ENCODE data around the gene TTC38. TPM values are rescaled to one million over a fixed set of nuclear protein-coding genes. Genes with fewer than 3 reads are reported as not detected.
"Not testable (repeated sequence)": the region's sequence is repeated elsewhere in the genome, so short reads cannot be mapped to it uniquely, and the experiment has no call there.

The TTC38 gene
- total and polyA plus RNA-seq, 3 donors from 2014 or later = 15.7 to 44.2 (median 36.4) TPM

- no peak for TF ChIP-seq POLR2A (IDR thresholded peaks at IDR 0.05)
- no peak for TF ChIP-seq CTCF (IDR thresholded peaks at IDR 0.05)
- intact Hi-C loops (cut with DNase I; ENCODE audit: low total_unique reads) = loop anchor here (5.0 to 10.0 kb wide), 2 partner anchors 190 to 317 kb away; no protein-coding TSS in a partner anchor
- Histone ChIP-seq H3K36me3 (ENCODE audit: low read depth, missing control alignments) (no peaks in the 10 kb centered on the region), H3K27me3 (no peaks in the 10 kb centered on the region), H3K27ac (no peak overlapping the region), H3K4me1 (no peaks in the 10 kb centered on the region), H3K4me3 (no peak overlapping the region), H3K9me3 (no peaks in the 10 kb centered on the region)
- WGBS, 2 donors = 95 to 97% methylated on average over 8 of the region's 8 CpGs
- no peak for DNase-seq
Observed at GRCh38 chr22:46312056-46312455, 44.2 kb downstream of the TTC38 start.

GRCh38 chr22:46312848-46313247 is 45.0 kb downstream of the TTC38 start:
- not testable (repeated sequence) for H3K4me1 ChIP-seq; H3K9me3 ChIP-seq; DNase-seq; H3K36me3 ChIP-seq (ENCODE audit: low read depth, missing control alignments); H3K27me3 ChIP-seq; H3K4me3 ChIP-seq; H3K27ac ChIP-seq
- intact Hi-C loops (cut with DNase I; ENCODE audit: low total_unique reads) = loop anchor here (5.0 to 10.0 kb wide), 2 partner anchors 191 to 318 kb away; no protein-coding TSS in a partner anchor
- 89 to 97% methylated on average over 1 to 2 of the region's 2 CpGs for WGBS, 2 donors

GRCh38 chr22:46315976-46316375 is 48.2 kb downstream of the TTC38 start:
- Histone ChIP-seq H3K9me3 (no peaks in the 10 kb centered on the region), H3K27ac (no peak overlapping the region), H3K36me3 (ENCODE audit: low read depth, missing control alignments) (no peaks in the 10 kb centered on the region), H3K4me3 (no peak overlapping the region), H3K4me1 (peaks cover 11% of the 10 kb centered on the region), H3K27me3 (no peaks in the 10 kb centered on the region)
- no peak for DNase-seq
- 89 to 91% methylated on average over 12 of the region's 12 CpGs for WGBS, 2 donors
- intact Hi-C loops (cut with DNase I; ENCODE audit: low total_unique reads) = loop anchor here (10.0 kb wide), 1 partner anchor 321 kb away; no protein-coding TSS in a partner anchor
- no peak for TF ChIP-seq POLR2A (IDR thresholded peaks at IDR 0.05)
- no peak for TF ChIP-seq CTCF (IDR thresholded peaks at IDR 0.05)

- WGBS, 2 donors = 85 to 87% methylated on average over 20 of the region's 20 CpGs
- Histone ChIP-seq H3K36me3 (ENCODE audit: low read depth, missing control alignments) (no peaks in the 10 kb centered on the region), H3K9me3 (no peaks in the 10 kb centered on the region), H3K27ac (no peak overlapping the region), H3K27me3 (no peaks in the 10 kb centered on the region), H3K4me3 (no peak overlapping the region), H3K4me1 (peaks cover 11% of the 10 kb centered on the region)
- intact Hi-C loops (cut with DNase I; ENCODE audit: low total_unique reads) = loop anchor here (10.0 kb wide), 1 partner anchor 323 kb away; no protein-coding TSS in a partner anchor
- no peak for DNase-seq
- TF ChIP-seq POLR2A (IDR thresholded peaks at IDR 0.05) (no peak), CTCF (IDR thresholded peaks at IDR 0.05) (no peak)
Observed at GRCh38 chr22:46317646-46318045, 49.8 kb downstream of the TTC38 start.

- TF ChIP-seq POLR2A (IDR thresholded peaks at IDR 0.05) (no peak), CTCF (IDR thresholded peaks at IDR 0.05) (no peak)
- intact Hi-C loops (cut with DNase I; ENCODE audit: low total_unique reads) = loop anchor here (10.0 kb wide), 1 partner anchor 324 kb away; no protein-coding TSS in a partner anchor
- Histone ChIP-seq H3K9me3 (no peaks in the 10 kb centered on the region), H3K27me3 (no peaks in the 10 kb centered on the region), H3K4me3 (no peak overlapping the region), H3K27ac (no peak overlapping the region), H3K4me1 (peaks cover 11% of the 10 kb centered on the region), H3K36me3 (ENCODE audit: low read depth, missing control alignments) (no peaks in the 10 kb centered on the region)
- WGBS, 2 donors = 63 to 66% methylated on average over 14 to 15 of the region's 15 CpGs
- no peak for DNase-seq
Observed at GRCh38 chr22:46318576-46318975, 50.8 kb downstream of the TTC38 start.

Measured in testis (tissue), 3 donors.